ENCODE results near the gene VGLL4. TPM values are rescaled to one million over a fixed set of nuclear protein-coding genes. Genes with fewer than 3 reads are reported as not detected.

Gene VGLL4
- total RNA-seq, 1 experiment from 2014 or later: 41.2 TPM

DNA sequence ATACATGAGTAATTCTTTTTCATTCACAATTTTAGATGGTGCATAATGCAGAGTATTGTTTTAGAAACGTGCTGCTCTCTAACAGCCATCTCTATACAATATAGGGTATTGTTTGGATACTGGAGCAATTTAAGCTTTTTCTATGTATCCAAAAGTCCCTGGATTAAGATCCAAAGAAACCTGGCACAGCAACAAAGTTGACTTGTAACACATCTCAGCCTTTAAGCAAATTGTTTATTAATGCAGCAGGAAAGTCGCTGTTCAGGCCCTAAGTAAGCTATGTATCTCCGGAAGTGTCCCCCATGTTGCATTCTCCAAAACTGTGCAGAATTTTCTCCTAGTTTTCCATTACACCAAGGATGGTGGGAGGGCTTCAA, 7.3 kb downstream of the VGLL4 start:
- intact Hi-C loops (cut with micrococcal nuclease; ENCODE audit: unreplicated experiment): no loop called here
- TF ChIP-seq CTCF (conservative IDR thresholded peaks at IDR 0.05; ENCODE audit: low read depth, low read length) (no peak), EZH2 (IDR thresholded peaks at IDR 0.05; ENCODE audit: borderline replicate concordance, low read depth, low read length, poor library complexity, severe bottlenecking) (no peak)
- H3K27ac ChIP-seq (ENCODE audit: low read depth, low read length, poor library complexity, severe bottlenecking): no peak overlapping the region
- H3K36me3 ChIP-seq (ENCODE audit: insufficient read depth, low read length, poor library complexity, severe bottlenecking): no peaks in the 10 kb centered on the region
- no TSS peak for BruUV-seq (replicated peaks)
- no peaks in the 10 kb centered on the region for H3K9me3 ChIP-seq (ENCODE audit: low read depth, low read length, poor library complexity, severe bottlenecking)
- no peak overlapping the region for H3K4me3 ChIP-seq (ENCODE audit: low read depth, low read length, poor library complexity, severe bottlenecking)
- H3K4me1 ChIP-seq (ENCODE audit: insufficient read depth, low read length, poor library complexity, severe bottlenecking): peaks cover 57% of the 10 kb centered on the region
- ChIA-PET CTCF (no interaction called here), POLR2A (ENCODE audit: low non-redundant PET) (no interaction called here)
- no peaks in the 10 kb centered on the region for H3K27me3 ChIP-seq (replicated peaks; ENCODE audit: insufficient read depth, low read depth, low read length, poor library complexity)
- DNase-seq (ENCODE audit: low spot score): no peak

DNA sequence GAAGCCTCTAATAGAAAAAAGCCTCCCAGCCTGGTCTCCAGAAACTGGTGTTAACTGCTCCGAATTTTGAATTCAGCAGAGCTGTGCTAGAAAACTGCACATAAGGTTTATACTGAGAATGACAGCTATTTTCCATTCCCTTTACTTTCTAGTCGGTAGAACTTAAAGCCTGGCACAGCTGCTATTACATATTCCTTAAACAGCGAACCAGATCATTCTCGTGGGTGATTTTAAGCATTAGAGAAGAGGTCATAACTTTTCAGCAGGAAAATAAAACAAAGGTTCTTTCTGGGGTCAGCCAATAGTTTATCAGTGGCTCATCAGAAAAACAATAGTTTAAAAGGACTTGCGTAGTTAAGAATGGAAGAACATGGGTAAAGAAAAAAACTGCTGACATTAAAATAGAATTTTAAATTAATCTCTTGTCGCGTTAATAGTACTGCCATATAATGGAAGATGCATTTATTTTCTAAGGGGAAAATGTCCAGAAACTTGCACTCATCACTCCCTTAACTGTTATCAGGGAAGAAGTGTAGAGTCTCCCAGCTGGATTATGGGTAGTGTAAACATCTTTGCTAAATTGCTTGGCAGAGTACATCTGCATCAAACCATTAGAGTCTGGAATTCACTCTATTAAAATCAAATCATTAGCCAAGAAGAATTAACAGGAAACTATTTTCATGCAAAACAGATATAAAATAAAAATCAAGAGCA, 7.9 kb downstream of the VGLL4 start:
- CTCF ChIA-PET: no interaction called here
- BruUV-seq (replicated peaks): no TSS peak
- no peak for DNase-seq (ENCODE audit: low spot score)
- Histone ChIP-seq H3K36me3 (ENCODE audit: insufficient read depth, low read length, poor library complexity, severe bottlenecking) (no peaks in the 10 kb centered on the region), H3K27ac (ENCODE audit: low read depth, low read length, poor library complexity, severe bottlenecking) (no peak overlapping the region), H3K9me3 (ENCODE audit: low read depth, low read length, poor library complexity, severe bottlenecking) (no peaks in the 10 kb centered on the region), H3K27me3 (replicated peaks; ENCODE audit: insufficient read depth, low read depth, low read length, poor library complexity) (no peaks in the 10 kb centered on the region), H3K4me1 (ENCODE audit: insufficient read depth, low read length, poor library complexity, severe bottlenecking) (peaks cover 54% of the 10 kb centered on the region), H3K4me3 (ENCODE audit: low read depth, low read length, poor library complexity, severe bottlenecking) (no peak overlapping the region)
- POLR2A ChIA-PET (ENCODE audit: low non-redundant PET): no interaction called here
- intact Hi-C loops (cut with micrococcal nuclease; ENCODE audit: unreplicated experiment): no loop called here
- TF ChIP-seq CTCF (conservative IDR thresholded peaks at IDR 0.05; ENCODE audit: low read depth, low read length): no peak
- no peak for TF ChIP-seq EZH2 (IDR thresholded peaks at IDR 0.05; ENCODE audit: borderline replicate concordance, low read depth, low read length, poor library complexity, severe bottlenecking)

DNA sequence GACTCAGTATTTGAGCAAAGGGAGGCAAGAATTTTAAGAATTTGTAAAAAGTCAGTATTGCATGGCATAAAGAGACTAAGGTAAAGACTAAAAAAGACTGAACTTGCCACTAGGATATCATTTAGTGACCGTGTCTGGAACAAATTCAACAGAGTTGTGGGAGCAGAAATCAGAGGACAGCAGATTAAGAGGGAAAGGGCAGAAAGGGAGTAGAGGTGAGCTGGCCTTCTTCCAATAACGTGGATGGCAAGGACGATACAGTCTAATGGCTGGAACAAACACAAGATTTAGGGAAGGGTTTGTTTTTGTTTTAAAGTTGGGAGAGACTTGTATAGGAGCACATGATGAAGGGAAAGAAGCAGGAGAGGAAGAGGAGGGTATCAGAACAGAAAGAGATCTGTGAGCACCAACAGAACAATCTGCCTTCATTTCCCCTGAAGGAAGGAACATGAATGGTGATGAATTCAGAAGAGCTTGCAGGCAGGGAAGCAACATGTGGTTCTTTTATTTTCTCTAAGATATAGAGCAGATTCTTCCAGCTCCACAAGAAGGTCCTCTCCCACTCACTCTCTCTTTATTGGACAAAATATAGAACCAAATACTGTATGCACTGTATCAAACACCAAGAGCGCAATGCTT, 8.6 kb downstream of the VGLL4 start:
- no peak for DNase-seq (ENCODE audit: low spot score)
- H3K36me3 ChIP-seq (ENCODE audit: insufficient read depth, low read length, poor library complexity, severe bottlenecking): no peaks in the 10 kb centered on the region
- H3K4me3 ChIP-seq (ENCODE audit: low read depth, low read length, poor library complexity, severe bottlenecking): no peak overlapping the region
- TF ChIP-seq EZH2 (IDR thresholded peaks at IDR 0.05; ENCODE audit: borderline replicate concordance, low read depth, low read length, poor library complexity, severe bottlenecking) (no peak), CTCF (conservative IDR thresholded peaks at IDR 0.05; ENCODE audit: low read depth, low read length) (no peak)
- POLR2A ChIA-PET (ENCODE audit: low non-redundant PET): no interaction called here
- no peaks in the 10 kb centered on the region for H3K27me3 ChIP-seq (replicated peaks; ENCODE audit: insufficient read depth, low read depth, low read length, poor library complexity)
- peaks cover 48% of the 10 kb centered on the region for H3K4me1 ChIP-seq (ENCODE audit: insufficient read depth, low read length, poor library complexity, severe bottlenecking)
- no peaks in the 10 kb centered on the region for H3K9me3 ChIP-seq (ENCODE audit: low read depth, low read length, poor library complexity, severe bottlenecking)
- CTCF ChIA-PET: no interaction called here
- BruUV-seq (replicated peaks): no TSS peak
- intact Hi-C loops (cut with micrococcal nuclease; ENCODE audit: unreplicated experiment): no loop called here
- H3K27ac ChIP-seq (ENCODE audit: low read depth, low read length, poor library complexity, severe bottlenecking): no peak overlapping the region
